ENCODE data around the gene FCGR3A.

FCGR3A gene

GRCh38 chr1:161499099-161500039, 50.2 kb downstream of the FCGR3A start:
- DNase-seq, result no peak

GRCh38 chr1:161498646-161499045, 51.0 kb downstream of the FCGR3A start:
- no peak for DNase-seq

GRCh38 chr1:161497961-161498360, 51.7 kb downstream of the FCGR3A start:
- no peak for DNase-seq

GRCh38 chr1:161495490-161495889, 54.1 kb downstream of the FCGR3A start:
- DNase-seq, result no peak

GRCh38 chr1:161494091-161494735, 55.4 kb downstream of the FCGR3A start:
- no peak for DNase-seq

GRCh38 chr1:161492827-161493226, 56.8 kb downstream of the FCGR3A start:
- no peak for DNase-seq

Measured in NCI-H2081 (cell line).